Uterus (tissue), 2 donors: ENCODE measurements around the gene ZC3H18.

Experiments
- POLR2A ChIP-seq, 2 donors: fragments of 450-650 bp; IDR thresholded peaks; one replicate each; pipeline ENCODE4 v1.6.1; 2016; ENCODE audit warnings: antibody characterized with exemption in 2 of 2, mild to moderate bottlenecking in 1 of 2, moderate library complexity in 1 of 2
- TF ChIP-seq, protein P1 (sequence below), 4 experiments: fragments of 200-600 bp in 2 of 4; fragments of 450-650 bp in 2 of 4; sonication (generic) in 2 of 4; IDR thresholded peaks; one replicate each; pipeline ENCODE4 v1.5.1; 2016 to 2019; ENCODE audit warnings: antibody characterized with exemption in 4 of 4, mild to moderate bottlenecking in 2 of 4, moderate library complexity in 1 of 4

DNA sequence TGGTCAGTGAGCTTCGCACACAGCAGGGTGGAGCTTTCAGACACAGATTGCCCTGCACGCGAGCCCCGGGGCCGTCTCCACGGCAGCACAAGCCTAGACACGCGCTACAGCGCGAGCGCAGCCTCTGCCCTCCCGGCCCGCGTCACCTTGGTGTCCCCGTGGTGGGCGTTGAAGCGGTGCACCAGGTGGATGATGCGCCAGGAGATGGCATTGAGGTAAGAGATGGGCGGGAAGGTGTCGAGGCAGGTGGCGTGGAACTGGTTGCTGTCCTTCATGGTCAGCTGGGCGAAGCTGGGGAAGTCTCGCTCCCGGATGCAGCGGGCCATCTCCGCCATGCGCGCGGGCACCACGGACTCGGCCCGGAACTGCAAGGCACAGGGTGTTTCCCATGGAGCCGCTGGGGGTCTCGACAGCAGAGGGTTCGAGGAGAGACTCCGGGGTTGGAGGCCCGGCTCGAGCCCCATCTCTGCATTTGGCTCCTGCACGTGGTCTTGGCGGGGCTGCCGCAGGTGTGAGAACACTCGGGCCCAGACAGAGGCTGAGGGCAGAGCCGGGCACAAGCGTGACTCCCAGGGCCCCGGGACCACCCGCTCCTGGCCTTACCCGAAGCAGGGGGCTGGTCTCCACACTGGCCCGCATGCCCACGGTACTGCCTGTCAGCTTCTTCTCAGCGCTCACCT is 85.0 kb downstream of the ZC3H18 start:
- TF ChIP-seq, protein P1, sequence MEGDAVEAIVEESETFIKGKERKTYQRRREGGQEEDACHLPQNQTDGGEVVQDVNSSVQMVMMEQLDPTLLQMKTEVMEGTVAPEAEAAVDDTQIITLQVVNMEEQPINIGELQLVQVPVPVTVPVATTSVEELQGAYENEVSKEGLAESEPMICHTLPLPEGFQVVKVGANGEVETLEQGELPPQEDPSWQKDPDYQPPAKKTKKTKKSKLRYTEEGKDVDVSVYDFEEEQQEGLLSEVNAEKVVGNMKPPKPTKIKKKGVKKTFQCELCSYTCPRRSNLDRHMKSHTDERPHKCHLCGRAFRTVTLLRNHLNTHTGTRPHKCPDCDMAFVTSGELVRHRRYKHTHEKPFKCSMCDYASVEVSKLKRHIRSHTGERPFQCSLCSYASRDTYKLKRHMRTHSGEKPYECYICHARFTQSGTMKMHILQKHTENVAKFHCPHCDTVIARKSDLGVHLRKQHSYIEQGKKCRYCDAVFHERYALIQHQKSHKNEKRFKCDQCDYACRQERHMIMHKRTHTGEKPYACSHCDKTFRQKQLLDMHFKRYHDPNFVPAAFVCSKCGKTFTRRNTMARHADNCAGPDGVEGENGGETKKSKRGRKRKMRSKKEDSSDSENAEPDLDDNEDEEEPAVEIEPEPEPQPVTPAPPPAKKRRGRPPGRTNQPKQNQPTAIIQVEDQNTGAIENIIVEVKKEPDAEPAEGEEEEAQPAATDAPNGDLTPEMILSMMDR (IDR thresholded peaks at IDR 0.05): no peak
- no peak for TF ChIP-seq POLR2A (IDR thresholded peaks at IDR 0.05)
